C4-2B (cell line): Measurements from ENCODE around the gene FBN3.

Source experiments
- H3K27ac ChIP-seq: fragments of 450-650 bp; 2 replicates; pipeline ENCODE4 v1.5.1; 2017
- CTCF ChIP-seq: fragments of 450-650 bp; conservative IDR thresholded peaks from 2 replicates; pipeline ENCODE4 v1.5.1; 2017; ENCODE audit warnings: mild to moderate bottlenecking
- ZFX ChIP-seq: fragments of 450-650 bp; IDR thresholded peaks from 2 replicates; pipeline ENCODE4 v1.6.1; 2017

FBN3 gene

GRCh38 chr19:8126511-8126910, 22.9 kb downstream of the FBN3 start:
- H3K27ac ChIP-seq, result no peak overlapping the region
- no peak for TF ChIP-seq ZFX
- TF ChIP-seq CTCF, result no peak

GRCh38 chr19:8126008-8126407, 23.4 kb downstream of the FBN3 start:
- TF ChIP-seq CTCF, result no peak
- TF ChIP-seq ZFX, result no peak
- no peak overlapping the region for H3K27ac ChIP-seq

DNA sequence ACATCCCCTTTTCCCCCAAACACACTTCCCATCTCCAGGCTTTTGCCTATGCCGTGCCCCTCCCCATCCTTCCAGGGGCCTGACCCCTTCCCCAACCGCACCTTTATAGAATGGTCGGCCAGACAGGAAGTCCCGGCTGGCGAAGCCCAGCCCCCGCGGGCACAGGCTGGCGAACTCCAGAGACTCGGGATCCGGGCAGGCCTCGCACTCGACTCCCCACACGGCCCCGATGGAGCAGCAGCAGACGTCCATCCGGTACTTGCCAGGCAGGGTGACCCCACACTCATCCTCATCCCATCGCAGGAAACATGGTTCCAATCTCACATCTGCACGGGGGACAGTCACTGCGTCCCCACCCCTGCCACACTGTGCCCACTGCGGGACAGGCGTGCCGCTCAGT, 25.7 kb downstream of the FBN3 start:
- no peak for TF ChIP-seq CTCF
- TF ChIP-seq ZFX, result no peak
- no peak overlapping the region for H3K27ac ChIP-seq

DNA sequence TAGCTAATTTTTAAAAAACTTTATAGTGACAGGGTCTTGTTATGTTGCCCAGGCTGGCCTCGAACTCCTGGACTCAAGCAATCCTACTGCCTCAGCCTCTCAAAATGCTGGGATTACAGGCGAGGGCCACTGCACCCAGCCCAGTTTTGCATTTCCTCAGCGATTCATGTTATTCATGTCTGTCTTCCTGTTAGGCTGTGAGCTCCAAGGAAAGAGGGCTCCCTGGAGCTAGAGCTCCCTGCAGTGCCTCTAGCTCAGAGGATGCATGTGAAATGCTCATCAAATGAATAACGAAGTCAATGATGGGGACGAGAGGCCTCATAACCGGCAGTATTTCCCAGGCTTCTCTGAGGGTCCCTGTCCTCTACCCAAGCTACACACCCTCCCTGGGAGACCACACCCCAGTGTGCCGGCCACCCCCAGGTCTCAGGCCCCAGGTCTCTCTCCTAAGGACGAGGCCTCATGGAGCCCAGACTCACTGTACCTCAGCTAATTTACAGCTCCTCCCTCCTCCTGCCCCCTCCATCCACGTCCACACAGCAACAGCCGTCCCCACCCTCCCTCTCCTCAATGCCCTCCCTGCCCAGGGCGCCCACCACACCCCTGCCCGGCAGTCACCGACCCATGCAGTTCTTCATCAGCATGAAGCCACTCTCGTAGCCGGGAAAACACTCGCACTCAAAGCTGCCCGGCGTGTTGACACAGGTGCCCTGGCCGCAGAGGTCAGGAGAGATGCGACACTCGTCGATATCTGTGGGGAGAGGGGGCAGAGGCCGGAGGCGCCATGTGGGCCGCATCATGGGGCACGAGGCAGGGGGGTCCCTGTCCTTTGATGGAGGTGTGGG, 28.5 kb downstream of the FBN3 start:
- H3K27ac ChIP-seq, result no peak overlapping the region
- TF ChIP-seq ZFX, result no peak
- no peak for TF ChIP-seq CTCF

- H3K27ac ChIP-seq, result no peak overlapping the region
- TF ChIP-seq ZFX (no peak), CTCF (no peak)
These were observed 31.4 kb downstream of the FBN3 start for GRCh38 chr19:8117991-8118390.

DNA sequence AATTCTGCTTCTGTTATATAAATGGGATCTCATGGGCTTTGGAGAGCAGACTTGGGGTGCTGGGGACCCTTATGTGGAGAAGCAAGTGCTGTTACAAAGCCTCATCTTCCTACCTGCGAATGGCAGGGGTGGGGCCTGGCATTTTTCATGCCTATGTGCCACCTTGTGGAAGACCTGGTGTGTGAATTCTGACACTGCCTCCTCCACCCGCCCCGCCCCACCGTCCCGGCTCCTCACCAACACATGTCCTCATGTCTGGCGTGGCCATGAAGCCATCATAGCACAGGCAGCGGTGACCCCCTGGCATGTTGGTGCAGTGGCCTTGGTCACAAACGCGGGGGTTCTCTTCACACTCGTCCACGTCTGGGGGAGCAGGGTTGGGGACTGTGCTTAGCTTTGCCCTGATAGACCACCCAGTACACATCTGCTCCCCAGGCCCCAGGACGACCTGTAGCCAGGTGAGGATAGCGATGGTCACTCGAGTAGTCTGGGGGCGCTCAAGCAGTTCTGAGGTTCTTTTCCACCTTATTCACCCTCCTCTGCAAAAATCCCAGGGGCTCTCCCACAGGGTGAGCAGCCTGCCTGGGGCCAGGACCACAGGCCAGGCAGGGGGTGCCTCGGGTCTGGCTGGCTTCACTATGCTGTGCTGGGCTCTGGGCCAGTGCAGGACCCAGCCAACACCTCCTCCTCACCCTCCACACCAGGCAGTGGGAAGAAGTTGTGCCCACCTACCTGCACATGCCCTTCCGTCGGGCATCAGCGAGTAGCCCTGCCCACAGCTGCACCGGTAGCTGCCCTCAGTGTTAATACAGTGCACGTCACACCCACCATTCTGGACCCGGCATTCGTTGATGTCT, 32.7 kb downstream of the FBN3 start:
- H3K27ac ChIP-seq, result no peak overlapping the region
- TF ChIP-seq ZFX (no peak), CTCF (no peak)

DNA sequence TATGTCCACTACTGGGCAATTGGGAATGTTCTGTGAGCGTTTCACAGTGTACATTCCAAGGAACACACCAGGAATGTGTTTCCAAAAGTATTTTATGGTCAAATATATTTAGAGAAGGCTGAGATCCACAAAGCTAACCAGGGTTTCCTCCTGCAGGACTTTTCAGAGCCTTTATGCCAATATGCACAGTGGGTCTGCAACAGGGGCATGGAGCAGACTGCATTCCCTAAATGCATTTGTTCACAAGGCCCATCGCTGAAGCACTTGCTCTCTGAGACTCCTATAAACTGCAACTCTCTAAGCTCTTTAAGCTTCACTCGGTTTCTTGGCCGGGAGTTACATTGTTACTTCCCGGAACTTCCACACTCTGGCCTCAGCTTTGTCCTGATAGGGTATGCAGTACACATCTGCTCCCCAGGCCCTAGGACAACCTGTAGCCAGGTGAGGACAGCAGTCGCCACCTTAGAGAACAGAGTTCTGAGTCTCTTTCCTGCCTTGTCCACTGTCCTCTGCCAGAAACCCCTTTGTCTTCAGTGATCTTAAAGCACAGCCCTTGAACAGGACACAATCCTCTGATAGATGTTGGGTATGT, 33.5 kb downstream of the FBN3 start:
- no peak overlapping the region for H3K27ac ChIP-seq
- no peak for TF ChIP-seq CTCF
- TF ChIP-seq ZFX, result no peak
